HL-60 (cell line): ENCODE results near the gene SH3GL1.

Experiments used
- POLR2AphosphoS5 ChIP-seq: IDR thresholded peaks from 2 replicates; pipeline ENCODE4 v1.6.1; 2012; ENCODE audit warnings: low read depth
- TF ChIP-seq, protein P1 (sequence below): IDR thresholded peaks from one replicate; pipeline ENCODE4 v1.5.1; 2011; ENCODE audit warnings: low read length, control low read depth, inconsistent platforms; ENCODE audit not compliant: insufficient read depth

DNA sequence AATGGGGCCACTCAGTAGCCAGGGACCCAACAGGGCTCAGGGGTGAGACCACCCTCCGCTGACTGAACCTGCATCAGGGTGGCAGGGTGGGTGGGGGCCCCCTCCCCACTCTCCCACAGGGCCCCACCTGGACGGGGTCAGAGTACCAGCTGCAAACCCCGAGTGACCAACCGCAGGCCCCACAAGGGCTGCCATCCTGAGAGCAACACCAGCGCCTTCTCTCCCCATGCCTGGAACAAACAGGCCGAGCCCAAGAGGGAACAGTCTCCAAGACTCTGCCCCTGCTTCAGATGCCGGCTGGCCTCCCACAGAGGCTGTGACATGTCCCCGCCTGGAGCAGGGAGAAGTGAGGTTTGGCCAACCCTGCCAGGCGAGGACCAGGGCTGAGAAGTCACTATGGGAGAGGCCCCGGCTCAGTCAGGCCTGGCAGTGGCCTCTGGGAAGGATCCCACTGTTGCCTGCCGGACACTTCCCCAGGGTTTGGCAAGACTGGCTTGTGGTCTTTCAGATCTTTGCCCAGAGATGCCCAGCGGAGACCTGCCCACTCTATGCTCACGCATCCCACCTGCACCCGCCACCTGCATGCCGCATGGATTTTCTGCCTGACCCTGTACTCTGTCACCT is 29.8 kb downstream of the SH3GL1 start:
- TF ChIP-seq POLR2AphosphoS5 = no peak
- TF ChIP-seq, protein P1, sequence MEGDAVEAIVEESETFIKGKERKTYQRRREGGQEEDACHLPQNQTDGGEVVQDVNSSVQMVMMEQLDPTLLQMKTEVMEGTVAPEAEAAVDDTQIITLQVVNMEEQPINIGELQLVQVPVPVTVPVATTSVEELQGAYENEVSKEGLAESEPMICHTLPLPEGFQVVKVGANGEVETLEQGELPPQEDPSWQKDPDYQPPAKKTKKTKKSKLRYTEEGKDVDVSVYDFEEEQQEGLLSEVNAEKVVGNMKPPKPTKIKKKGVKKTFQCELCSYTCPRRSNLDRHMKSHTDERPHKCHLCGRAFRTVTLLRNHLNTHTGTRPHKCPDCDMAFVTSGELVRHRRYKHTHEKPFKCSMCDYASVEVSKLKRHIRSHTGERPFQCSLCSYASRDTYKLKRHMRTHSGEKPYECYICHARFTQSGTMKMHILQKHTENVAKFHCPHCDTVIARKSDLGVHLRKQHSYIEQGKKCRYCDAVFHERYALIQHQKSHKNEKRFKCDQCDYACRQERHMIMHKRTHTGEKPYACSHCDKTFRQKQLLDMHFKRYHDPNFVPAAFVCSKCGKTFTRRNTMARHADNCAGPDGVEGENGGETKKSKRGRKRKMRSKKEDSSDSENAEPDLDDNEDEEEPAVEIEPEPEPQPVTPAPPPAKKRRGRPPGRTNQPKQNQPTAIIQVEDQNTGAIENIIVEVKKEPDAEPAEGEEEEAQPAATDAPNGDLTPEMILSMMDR = no peak
